Mucosa of stomach (tissue), 1 donor: Measurements from ENCODE around the gene NANOG.
A peak's percentile ranks its signal among the peaks of the same experiment; 100 is the strongest.
"Not testable (repeated sequence)": the region's sequence is repeated elsewhere in the genome, so short reads cannot be mapped to it uniquely, and the experiment has no call there.

Source experiments
- H3K27me3 ChIP-seq: one replicate; pipeline ENCODE4 v1.7.0; 2013; ENCODE audit warnings: mild to moderate bottlenecking, low read length; ENCODE audit not compliant: control insufficient read depth, insufficient read depth
- H3K36me3 ChIP-seq: one replicate; pipeline ENCODE4 v1.7.0; 2013; ENCODE audit warnings: low read length; ENCODE audit not compliant: control insufficient read depth, insufficient read depth
- H3K4me1 ChIP-seq: one replicate; pipeline ENCODE4 v1.7.0; 2013; ENCODE audit warnings: mild to moderate bottlenecking, low read length; ENCODE audit not compliant: control insufficient read depth, insufficient read depth
- H3K4me3 ChIP-seq: one replicate; pipeline ENCODE4 v1.7.0; 2013; ENCODE audit warnings: low read length
- H3K9ac ChIP-seq: one replicate; pipeline ENCODE4 v1.7.0; 2013; ENCODE audit warnings: mild to moderate bottlenecking, low read length, moderate library complexity
- H3K9me3 ChIP-seq: one replicate; pipeline ENCODE4 v1.7.0; 2013; ENCODE audit warnings: mild to moderate bottlenecking, low read length, moderate library complexity; ENCODE audit not compliant: control insufficient read depth
- donor health status: Pancreatic carcinoma.

Gene NANOG

DNA sequence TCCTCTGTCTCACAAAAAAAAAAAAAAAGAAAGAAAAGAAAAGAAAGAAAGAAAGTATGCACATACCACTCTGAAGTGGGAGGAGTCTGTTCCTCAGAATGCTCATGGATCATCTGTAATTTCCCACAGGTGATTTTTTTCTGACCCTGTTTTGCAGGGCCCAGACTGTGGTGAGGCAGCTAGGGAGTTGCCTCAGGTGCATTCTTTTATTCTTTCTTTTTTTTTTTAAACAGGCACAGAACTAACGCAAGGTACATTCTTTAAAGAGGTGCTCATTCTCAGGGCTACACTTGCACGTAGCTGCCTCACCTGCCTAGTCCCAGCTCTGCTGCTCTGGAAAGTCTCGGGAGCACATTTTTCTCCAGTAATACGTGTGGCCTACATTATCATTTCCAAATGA, 36.6 kb downstream of the NANOG start:
- not testable (repeated sequence) for H3K9ac ChIP-seq, H3K36me3 ChIP-seq, H3K4me1 ChIP-seq, H3K27me3 ChIP-seq, H3K9me3 ChIP-seq, H3K4me3 ChIP-seq

DNA sequence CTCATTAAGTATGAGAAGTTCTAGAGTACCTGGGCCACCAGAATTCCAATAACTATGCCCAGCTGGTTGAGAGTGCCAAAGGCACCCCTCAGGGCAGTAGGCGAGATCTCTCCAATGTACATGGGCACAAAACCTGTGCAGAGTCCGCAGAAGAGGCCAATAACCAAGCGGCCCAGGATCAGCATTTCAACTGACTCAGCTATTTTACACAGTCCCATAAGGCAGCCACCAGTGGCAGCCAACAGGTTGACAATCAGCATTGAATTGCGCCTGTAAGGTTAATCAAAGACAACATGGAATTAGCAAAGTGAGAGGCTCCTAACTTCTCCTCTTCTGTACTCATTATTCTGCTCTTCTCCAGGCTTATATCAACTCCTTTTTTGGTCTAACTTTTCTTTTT, 40.5 kb downstream of the NANOG start:
- not testable (repeated sequence) for H3K4me3 ChIP-seq, H3K27me3 ChIP-seq, H3K4me1 ChIP-seq, H3K9ac ChIP-seq, H3K9me3 ChIP-seq, H3K36me3 ChIP-seq

GRCh38 chr12:7832059-7832696, 43.0 kb downstream of the NANOG start:
- Histone ChIP-seq H3K36me3 (no peaks in the 10 kb centered on the region), H3K4me3 (no peak overlapping the region), H3K4me1 (no peaks in the 10 kb centered on the region), H3K9ac (no peak overlapping the region), H3K27me3 (peaks cover 2% of the 10 kb centered on the region), H3K9me3 (no peaks in the 10 kb centered on the region)

DNA sequence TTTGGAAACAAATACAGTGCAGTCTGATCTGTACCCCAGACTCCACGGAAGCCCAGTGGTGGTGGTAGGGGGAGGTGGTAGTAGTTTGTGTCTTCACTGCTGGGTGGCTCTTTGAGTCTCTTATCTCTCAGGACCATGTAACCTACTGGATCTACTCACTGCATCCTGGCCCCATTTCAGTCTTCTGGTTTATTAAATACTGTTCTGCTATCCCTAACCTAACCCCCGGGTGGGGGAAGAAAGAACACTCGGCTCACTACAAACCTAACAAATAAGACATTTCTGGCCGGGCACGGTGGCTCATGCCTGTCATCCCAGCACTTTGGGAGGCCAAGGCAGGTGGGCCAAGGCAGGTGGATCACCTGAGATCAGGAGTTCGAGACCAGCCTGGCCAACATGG, 44.0 kb downstream of the NANOG start:
- peak overlapping the region; percentile 1 for H3K9ac ChIP-seq
- not testable (repeated sequence) for H3K9me3 ChIP-seq, H3K27me3 ChIP-seq, H3K4me3 ChIP-seq, H3K36me3 ChIP-seq, H3K4me1 ChIP-seq

- Histone ChIP-seq H3K9me3 (no peaks in the 10 kb centered on the region), H3K4me3 (no peak overlapping the region), H3K4me1 (no peaks in the 10 kb centered on the region), H3K9ac (no peak overlapping the region), H3K36me3 (no peaks in the 10 kb centered on the region), H3K27me3 (no peaks in the 10 kb centered on the region)
Observed at GRCh38 chr12:7833831-7834230, 44.6 kb downstream of the NANOG start.

GRCh38 chr12:7834701-7835100, 45.5 kb downstream of the NANOG start:
- H3K4me3 ChIP-seq, result no peak overlapping the region
- no peaks in the 10 kb centered on the region for H3K36me3 ChIP-seq
- no peak overlapping the region for H3K9ac ChIP-seq
- no peaks in the 10 kb centered on the region for H3K9me3 ChIP-seq
- H3K27me3 ChIP-seq, result no peaks in the 10 kb centered on the region
- H3K4me1 ChIP-seq, result no peaks in the 10 kb centered on the region

DNA sequence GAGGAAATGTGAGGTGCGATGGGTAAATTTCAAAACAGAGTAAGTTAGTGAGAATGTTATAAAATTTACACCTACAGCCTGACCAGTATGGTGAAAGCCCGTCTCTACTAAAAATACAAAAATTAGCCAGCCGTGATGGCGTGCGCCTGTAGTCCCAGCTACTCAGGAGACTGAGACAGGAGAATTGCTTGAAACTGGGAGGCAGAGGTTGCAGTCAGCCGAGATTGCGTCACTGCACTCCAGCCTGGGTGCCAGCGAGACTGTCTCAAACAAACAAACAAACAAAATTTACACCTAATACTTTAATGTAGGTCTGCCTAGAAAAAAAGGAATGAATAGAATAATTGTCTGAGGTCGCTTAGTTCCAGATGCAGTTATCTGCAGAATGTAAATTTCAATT, 45.9 kb downstream of the NANOG start:
- H3K4me1 ChIP-seq, result no peaks in the 10 kb centered on the region
- no peak overlapping the region for H3K9ac ChIP-seq
- H3K36me3 ChIP-seq, result no peaks in the 10 kb centered on the region
- no peak overlapping the region for H3K4me3 ChIP-seq
- no peaks in the 10 kb centered on the region for H3K9me3 ChIP-seq
- H3K27me3 ChIP-seq, result no peaks in the 10 kb centered on the region

DNA sequence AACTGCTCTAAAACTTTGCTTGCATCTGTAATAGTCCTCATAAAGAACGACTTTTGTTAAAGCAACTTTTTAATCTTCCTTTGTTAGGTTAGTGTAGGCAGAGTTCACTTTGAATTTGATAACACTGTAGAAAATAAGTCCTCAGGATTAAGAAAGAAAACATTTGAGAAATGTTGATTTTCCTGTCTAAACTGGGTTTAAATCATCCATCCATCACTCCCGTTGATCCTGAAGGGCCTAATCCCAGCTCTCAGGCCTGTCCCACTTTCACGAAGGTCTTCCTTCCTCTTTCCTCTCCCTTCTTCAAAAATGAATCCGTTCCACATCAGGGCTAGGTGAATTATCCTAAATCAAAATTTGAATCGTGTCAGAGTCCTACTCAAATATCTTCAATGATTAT, 46.6 kb downstream of the NANOG start:
- no peaks in the 10 kb centered on the region for H3K9me3 ChIP-seq
- no peaks in the 10 kb centered on the region for H3K27me3 ChIP-seq
- no peaks in the 10 kb centered on the region for H3K4me1 ChIP-seq
- no peaks in the 10 kb centered on the region for H3K36me3 ChIP-seq
- H3K4me3 ChIP-seq, result no peak overlapping the region
- H3K9ac ChIP-seq, result no peak overlapping the region

DNA sequence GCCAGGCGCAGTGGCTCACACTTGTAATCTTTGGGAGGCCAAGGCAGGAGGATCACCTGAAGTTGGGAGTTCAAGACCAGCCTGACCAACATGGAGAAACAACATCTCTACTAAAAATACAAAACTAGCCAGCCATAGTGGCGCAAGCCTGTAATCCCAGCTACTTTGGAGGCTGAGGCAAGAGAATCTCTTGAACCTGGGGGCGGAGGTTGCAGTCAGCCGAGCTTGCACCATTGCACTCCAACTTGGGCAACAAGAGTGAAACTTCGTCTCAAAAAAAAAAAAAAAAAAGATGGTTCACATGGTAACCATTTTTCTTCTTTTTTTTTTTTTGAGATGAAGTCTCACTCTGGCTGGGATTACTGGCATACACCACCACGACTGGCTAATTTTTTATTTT, 48.2 kb downstream of the NANOG start:
- no peaks in the 10 kb centered on the region for H3K27me3 ChIP-seq
- H3K9me3 ChIP-seq, result no peaks in the 10 kb centered on the region
- H3K4me1 ChIP-seq, result no peaks in the 10 kb centered on the region
- H3K36me3 ChIP-seq, result no peaks in the 10 kb centered on the region
- H3K9ac ChIP-seq, result no peak overlapping the region
- H3K4me3 ChIP-seq, result no peak overlapping the region

GRCh38 chr12:7839226-7839625, 50.0 kb downstream of the NANOG start:
- H3K27me3 ChIP-seq, result not testable (repeated sequence)

GRCh38 chr12:7839848-7840247, 50.6 kb downstream of the NANOG start:
- H3K9ac ChIP-seq, H3K9me3 ChIP-seq, H3K4me1 ChIP-seq, H3K4me3 ChIP-seq, H3K27me3 ChIP-seq, H3K36me3 ChIP-seq: not testable (repeated sequence)

More at GRCh38 chr12:7839226-7839625, 50.0 kb downstream of the NANOG start:
- H3K9ac ChIP-seq, H3K36me3 ChIP-seq, H3K9me3 ChIP-seq, H3K4me1 ChIP-seq, H3K4me3 ChIP-seq: not testable (repeated sequence)

DNA sequence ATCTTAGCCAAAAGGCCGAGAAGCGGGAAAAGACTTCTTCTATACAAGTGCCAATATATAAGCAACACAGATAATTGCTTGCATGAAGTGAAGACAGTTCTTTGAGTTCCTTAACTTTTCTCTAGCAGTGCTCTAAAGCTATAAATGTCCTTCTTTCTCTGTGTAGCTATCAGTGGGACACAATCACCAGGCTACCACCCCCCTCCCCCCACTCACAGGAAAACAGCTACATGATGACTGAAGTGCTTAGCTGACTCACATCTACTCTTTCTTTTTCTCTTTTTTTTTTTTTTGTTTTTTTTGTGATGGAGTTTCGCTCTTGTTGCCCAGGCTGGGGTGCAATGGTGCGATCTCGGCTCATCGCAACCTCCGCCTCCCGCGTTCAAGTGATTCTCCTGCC, 53.2 kb downstream of the NANOG start:
- H3K9me3 ChIP-seq, H3K36me3 ChIP-seq, H3K27me3 ChIP-seq, H3K4me3 ChIP-seq, H3K4me1 ChIP-seq, H3K9ac ChIP-seq: not testable (repeated sequence)

- H3K36me3 ChIP-seq, H3K4me1 ChIP-seq, H3K4me3 ChIP-seq, H3K9me3 ChIP-seq, H3K27me3 ChIP-seq, H3K9ac ChIP-seq: not testable (repeated sequence)
Observed at GRCh38 chr12:7843149-7843548, 53.9 kb downstream of the NANOG start.
